ENCODE data around the gene ENDOU.

The ENDOU gene

DNA sequence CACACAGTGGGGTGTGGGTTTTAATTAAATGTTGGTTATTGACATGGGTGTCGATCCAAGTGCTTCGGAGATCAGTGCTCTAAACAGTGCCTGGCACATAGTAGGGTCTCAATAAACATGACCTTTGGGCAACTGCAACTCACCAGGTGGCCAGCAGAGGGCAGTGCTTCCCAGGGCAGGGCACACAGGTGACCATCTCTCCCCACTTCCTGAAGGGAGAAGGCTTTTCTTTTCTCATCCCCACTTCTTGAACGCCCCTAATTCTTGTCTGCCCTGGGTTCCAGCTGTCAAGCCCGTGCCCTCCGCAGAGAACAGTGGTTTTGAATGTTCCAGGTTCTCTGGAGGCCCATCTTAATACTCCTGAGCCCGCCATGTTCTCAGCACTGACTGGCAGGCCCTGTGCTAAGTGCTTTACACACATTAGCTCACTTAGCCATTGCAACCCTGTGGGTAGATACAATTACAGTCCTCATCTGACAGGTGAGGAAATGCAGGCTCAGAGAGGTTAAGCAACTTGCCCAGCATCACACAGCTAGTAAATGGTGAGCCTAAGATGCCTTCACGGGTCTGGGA is 17.0 kb upstream of the ENDOU start:
- no peaks in the 10 kb centered on the region for H3K36me3 ChIP-seq (ENCODE audit: insufficient read depth, low read length)
- peaks cover 7% of the 10 kb centered on the region for H3K27me3 ChIP-seq (ENCODE audit: insufficient read depth, low read length, poor library complexity)
- no peaks in the 10 kb centered on the region for H3K79me2 ChIP-seq (ENCODE audit: insufficient read depth, low read length)
- peak; percentile 41 for ATAC-seq (ENCODE audit: insufficient read depth, low read depth)
- H4K20me1 ChIP-seq (ENCODE audit: insufficient read depth, low read length): peaks cover 19% of the 10 kb centered on the region; the same call in 1 of the 2 replicates
- no peaks in the 10 kb centered on the region for H3K9me3 ChIP-seq (ENCODE audit: insufficient read depth, low read length, severe bottlenecking)
- no peak overlapping the region for H3K4me3 ChIP-seq (ENCODE audit: low read depth in 1 of 2, low read length in 2 of 2)
- TF ChIP-seq CTCF (IDR thresholded peaks at IDR 0.05; ENCODE audit: borderline replicate concordance, extremely low read depth, low read length, poor library complexity, severe bottlenecking) (peak; percentile 99), EZH2 (IDR thresholded peaks at IDR 0.05; ENCODE audit: borderline replicate concordance, low read depth, low read length, severe bottlenecking) (no peak)
- peaks cover 19% of the 10 kb centered on the region for H3K4me1 ChIP-seq (ENCODE audit: insufficient read depth, low read length)
- H3K27ac ChIP-seq (ENCODE audit: low read length): no peak overlapping the region
- no peak overlapping the region for H3K9ac ChIP-seq (ENCODE audit: low read depth, low read length)
- H2AFZ ChIP-seq (ENCODE audit: low read depth, low read length): no peak overlapping the region
- no peak overlapping the region for H3K4me2 ChIP-seq (ENCODE audit: insufficient read depth, low read length)
- DNase-seq: peak; percentile 69

GRCh38 chr12:47741340-47741703 is 16.0 kb upstream of the ENDOU start:
- Histone ChIP-seq H3K36me3 (ENCODE audit: insufficient read depth, low read length) (no peaks in the 10 kb centered on the region), H3K4me2 (ENCODE audit: insufficient read depth, low read length) (peak overlapping the region; percentile 26; the same call in 1 of the 2 replicates), H3K9ac (ENCODE audit: low read depth, low read length) (no peak overlapping the region), H4K20me1 (ENCODE audit: insufficient read depth, low read length) (peaks cover 19% of the 10 kb centered on the region; the same call in 1 of the 2 replicates), H3K79me2 (ENCODE audit: insufficient read depth, low read length) (no peaks in the 10 kb centered on the region), H3K27ac (ENCODE audit: low read length) (no peak overlapping the region), H3K4me3 (ENCODE audit: low read depth in 1 of 2, low read length in 2 of 2) (no peak overlapping the region), H3K4me1 (ENCODE audit: insufficient read depth, low read length) (peaks cover 19% of the 10 kb centered on the region), H3K27me3 (ENCODE audit: insufficient read depth, low read length, poor library complexity) (peaks cover 7% of the 10 kb centered on the region), H3K9me3 (ENCODE audit: insufficient read depth, low read length, severe bottlenecking) (no peaks in the 10 kb centered on the region), H2AFZ (ENCODE audit: low read depth, low read length) (no peak overlapping the region)
- TF ChIP-seq EZH2 (IDR thresholded peaks at IDR 0.05; ENCODE audit: borderline replicate concordance, low read depth, low read length, severe bottlenecking) (no peak), CTCF (IDR thresholded peaks at IDR 0.05; ENCODE audit: borderline replicate concordance, extremely low read depth, low read length, poor library complexity, severe bottlenecking) (no peak)
- ATAC-seq (ENCODE audit: insufficient read depth, low read depth) (peak; percentile 89), DNase-seq (peak; percentile 93)

DNA sequence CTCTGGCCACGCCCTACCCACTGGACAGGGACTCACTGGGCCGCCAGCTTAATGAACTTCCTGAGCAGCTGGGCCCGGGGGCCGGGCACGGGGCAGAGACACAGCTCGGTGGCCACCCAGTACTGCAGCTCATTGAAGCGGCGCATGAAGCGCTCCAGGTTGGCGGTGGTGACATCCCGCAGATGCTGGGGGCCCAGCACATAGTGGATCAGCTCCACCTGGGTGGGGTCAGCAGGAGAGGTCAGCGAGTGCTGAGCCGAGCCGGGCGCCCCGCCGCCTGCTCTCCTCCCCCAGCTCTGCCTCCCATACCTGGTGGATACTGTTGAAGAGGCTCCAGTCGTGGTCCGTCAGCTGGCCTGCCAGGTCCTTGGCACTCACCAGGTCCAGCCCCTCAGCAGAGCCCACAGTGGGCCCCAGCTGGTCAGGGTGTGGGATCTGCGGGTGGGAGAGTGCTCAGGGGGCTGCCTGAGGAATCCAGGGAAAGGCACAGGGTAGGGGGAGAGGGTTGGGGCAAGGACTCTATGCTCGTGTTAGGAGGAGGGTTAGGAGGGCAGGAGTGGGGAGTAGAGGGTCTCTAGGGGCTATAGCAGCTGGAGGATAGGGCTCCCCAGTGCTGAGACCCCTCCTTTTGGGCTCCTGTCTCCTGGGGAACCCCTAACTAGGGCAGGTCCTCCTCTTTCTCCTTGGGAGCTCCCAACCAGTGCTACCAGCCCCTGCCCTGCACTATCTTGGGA is 15.5 kb upstream of the ENDOU start:
- H4K20me1 ChIP-seq (ENCODE audit: insufficient read depth, low read length): peaks cover 19% of the 10 kb centered on the region; the same call in 1 of the 2 replicates
- ATAC-seq (ENCODE audit: insufficient read depth, low read depth) (no peak), DNase-seq (no peak)
- no peak for TF ChIP-seq EZH2 (IDR thresholded peaks at IDR 0.05; ENCODE audit: borderline replicate concordance, low read depth, low read length, severe bottlenecking)
- TF ChIP-seq CTCF (IDR thresholded peaks at IDR 0.05; ENCODE audit: borderline replicate concordance, extremely low read depth, low read length, poor library complexity, severe bottlenecking): no peak
- no peak overlapping the region for H3K4me3 ChIP-seq (ENCODE audit: low read depth in 1 of 2, low read length in 2 of 2)
- peaks cover 7% of the 10 kb centered on the region for H3K27me3 ChIP-seq (ENCODE audit: insufficient read depth, low read length, poor library complexity)
- no peak overlapping the region for H3K27ac ChIP-seq (ENCODE audit: low read length)
- no peak overlapping the region for H3K4me2 ChIP-seq (ENCODE audit: insufficient read depth, low read length)
- no peaks in the 10 kb centered on the region for H3K36me3 ChIP-seq (ENCODE audit: insufficient read depth, low read length)
- peaks cover 19% of the 10 kb centered on the region for H3K4me1 ChIP-seq (ENCODE audit: insufficient read depth, low read length)
- H2AFZ ChIP-seq (ENCODE audit: low read depth, low read length): no peak overlapping the region
- H3K79me2 ChIP-seq (ENCODE audit: insufficient read depth, low read length): no peaks in the 10 kb centered on the region
- H3K9me3 ChIP-seq (ENCODE audit: insufficient read depth, low read length, severe bottlenecking): no peaks in the 10 kb centered on the region
- H3K9ac ChIP-seq (ENCODE audit: low read depth, low read length): no peak overlapping the region
